Midbrain (tissue), 1 donor: ENCODE measurements around the gene RASGEF1C.

Experiments used
- DNase-seq: peaks from one replicate; lab custom pipeline; 2025; lab: John Stamatoyannopoulos, UW

RASGEF1C gene

GRCh38 chr5:180159756-180160155 is 49.3 kb downstream of the RASGEF1C start:
- no peak for DNase-seq

GRCh38 chr5:180157866-180158265 is 51.1 kb downstream of the RASGEF1C start:
- DNase-seq = no peak

- no peak for DNase-seq
Observed at GRCh38 chr5:180156141-180156540, 52.9 kb downstream of the RASGEF1C start.

GRCh38 chr5:180155365-180155926 is 53.6 kb downstream of the RASGEF1C start:
- no peak for DNase-seq

- no peak for DNase-seq
Observed at GRCh38 chr5:180154821-180155364, 54.1 kb downstream of the RASGEF1C start.

- no peak for DNase-seq
Observed at GRCh38 chr5:180153991-180154390, 55.0 kb downstream of the RASGEF1C start.

GRCh38 chr5:180153099-180153498 is 55.9 kb downstream of the RASGEF1C start:
- no peak for DNase-seq

GRCh38 chr5:180143656-180144364 is 65.2 kb downstream of the RASGEF1C start:
- no peak for DNase-seq

- DNase-seq = no peak
Observed at GRCh38 chr5:180142824-180143610, 66.0 kb downstream of the RASGEF1C start.

- peak; percentile 31 for DNase-seq
Observed at GRCh38 chr5:180142021-180142765, 66.8 kb downstream of the RASGEF1C start.

GRCh38 chr5:180141068-180141660 is 67.8 kb downstream of the RASGEF1C start:
- no peak for DNase-seq

- DNase-seq = no peak
Observed at GRCh38 chr5:180140571-180140970, 68.4 kb downstream of the RASGEF1C start.

- DNase-seq = no peak
Observed at GRCh38 chr5:180140079-180140554, 68.9 kb downstream of the RASGEF1C start.

- no peak for DNase-seq
Observed at GRCh38 chr5:180139731-180140055, 69.3 kb downstream of the RASGEF1C start.

GRCh38 chr5:180138976-180139730 is 69.9 kb downstream of the RASGEF1C start:
- no peak for DNase-seq

GRCh38 chr5:180138214-180138975 is 70.6 kb downstream of the RASGEF1C start:
- DNase-seq = no peak

- no peak for DNase-seq
Observed at GRCh38 chr5:180137401-180138213, 71.4 kb downstream of the RASGEF1C start.

- no peak for DNase-seq
Observed at GRCh38 chr5:180136630-180137381, 72.2 kb downstream of the RASGEF1C start.
